Ovary (tissue), 9 donors: ENCODE measurements around the gene NYAP1. TPM values are rescaled to one million over a fixed set of nuclear protein-coding genes. Genes with fewer than 3 reads are reported as not detected.
A peak's percentile ranks its signal among the peaks of the same experiment; 100 is the strongest.
"Not testable (repeated sequence)": the region's sequence is repeated elsewhere in the genome, so short reads cannot be mapped to it uniquely, and the experiment has no call there.

Source experiments
- DNase-seq, 5 donors: peaks; one replicate each; pipeline ENCODE4 v3.0.0-alpha.2; 2019 to 2020
- H3K27ac ChIP-seq, 2 donors: fragments of 200-600 bp; one replicate each; pipeline versions ENCODE4 v1.5.1 to v1.8.0; 2019 to 2022
- H3K27me3 ChIP-seq: fragments of 200-600 bp; one replicate; pipeline ENCODE4 v1.8.0; 2022
- H3K36me3 ChIP-seq: fragments of 200-600 bp; sonication (generic); one replicate; pipeline ENCODE4 v1.5.1; 2019
- H3K4me1 ChIP-seq: one replicate; pipeline ENCODE4 v1.8.1; 2013; ENCODE audit warnings: mild to moderate bottlenecking, moderate library complexity; ENCODE audit not compliant: insufficient read depth
- H3K4me3 ChIP-seq: fragments of 200-600 bp; sonication (generic); one replicate; pipeline ENCODE4 v1.5.1; 2017
- H3K9me3 ChIP-seq, 2 donors: fragments of 200-600 bp in 1 of 2; sonication (generic) in 1 of 2; one replicate each; pipeline versions ENCODE4 v1.5.1 to v1.8.1; 2013 to 2019; ENCODE audit warnings: mild to moderate bottlenecking in 1 of 2, moderate library complexity in 1 of 2
- EP300 ChIP-seq: sonication (generic); formaldehyde crosslinking; IDR thresholded peaks from one replicate; pipeline ENCODE4 v1.6.1; 2017; ENCODE audit warnings: antibody characterized with exemption
- POLR2A ChIP-seq: fragments of 450-650 bp; IDR thresholded peaks from one replicate; pipeline ENCODE4 v1.6.1; 2017; ENCODE audit warnings: antibody characterized with exemption, mild to moderate bottlenecking, moderate library complexity
- WGBS, 3 donors: extraction: QIAGEN DNeasy Blood & Tissue Kit in 1 of 3; methylation state at CpG; one replicate each; pipeline versions ENCODE4 v1.1.5 to v1.1.7; 2013 to 2017; 5-methylcytosine and 5-hydroxymethylcytosine counted together
- intact Hi-C, 4 donors: fragments of 100-400 bp; cut with DNase I; formaldehyde crosslinking; loops; one replicate each; pipeline versions ENCODE4 v1.11.0 to v1.15.1; 2022 to 2023
- polyA plus RNA-seq, 2 donors: library from polyadenylated mRNA; stranded (reverse); fragments of 200-250 nt in 1 of 2; fragments of 350-450 nt in 1 of 2; fragmentation: Illumina TruSeq in 1 of 2; extraction: RNeasy Lipid Tissue Mini Kit (QIAGEN cat#74804) in 1 of 2; gene quantifications; one replicate each; pipeline ENCODE4 v1.2.3, GENCODE V29; 2013 to 2014
- total RNA-seq, 7 donors: library from RNA; depleted of rRNA in 2 of 7; stranded (reverse); fragments of >200 nt in 2 of 7; fragmentation: NEBNext Ultra II Directional in 3 of 7; extraction: Animal tissue kit (Norgen Biotek cat#: 25700) in 3 of 7; gene quantifications; one replicate each; pipeline versions ENCODE4 v1.1.0 to v1.2.4, GENCODE V29; 2016 to 2023
- TF ChIP-seq, protein P1 (sequence below), 3 donors: fragments of 450-650 bp in 2 of 3; fragments of 200-600 bp in 1 of 3; IDR thresholded peaks; one replicate each; pipeline versions ENCODE4 v1.5.1 to v1.8.0; 2016 to 2022; ENCODE audit warnings: antibody characterized with exemption in 3 of 3, mild to moderate bottlenecking in 1 of 3
- donor health status: DM: no; HTN: no; CAD: no; lungs with moderate emphysema.
- donor health status: DM: no; HTN: no; CAD: no.
- donor health status: Bipolar disorder and iron deficiency.
- donor health status: DM: yes; HTN: yes; CAD: no.
- donor health status: DM: no; HTN: no; CAD: no.
- donor health status: DM: yes; HTN: yes; CAD: no.

The NYAP1 gene
- total and polyA plus RNA-seq, 9 donors, result 0.28 to 10.1 (median 6.8) TPM

DNA sequence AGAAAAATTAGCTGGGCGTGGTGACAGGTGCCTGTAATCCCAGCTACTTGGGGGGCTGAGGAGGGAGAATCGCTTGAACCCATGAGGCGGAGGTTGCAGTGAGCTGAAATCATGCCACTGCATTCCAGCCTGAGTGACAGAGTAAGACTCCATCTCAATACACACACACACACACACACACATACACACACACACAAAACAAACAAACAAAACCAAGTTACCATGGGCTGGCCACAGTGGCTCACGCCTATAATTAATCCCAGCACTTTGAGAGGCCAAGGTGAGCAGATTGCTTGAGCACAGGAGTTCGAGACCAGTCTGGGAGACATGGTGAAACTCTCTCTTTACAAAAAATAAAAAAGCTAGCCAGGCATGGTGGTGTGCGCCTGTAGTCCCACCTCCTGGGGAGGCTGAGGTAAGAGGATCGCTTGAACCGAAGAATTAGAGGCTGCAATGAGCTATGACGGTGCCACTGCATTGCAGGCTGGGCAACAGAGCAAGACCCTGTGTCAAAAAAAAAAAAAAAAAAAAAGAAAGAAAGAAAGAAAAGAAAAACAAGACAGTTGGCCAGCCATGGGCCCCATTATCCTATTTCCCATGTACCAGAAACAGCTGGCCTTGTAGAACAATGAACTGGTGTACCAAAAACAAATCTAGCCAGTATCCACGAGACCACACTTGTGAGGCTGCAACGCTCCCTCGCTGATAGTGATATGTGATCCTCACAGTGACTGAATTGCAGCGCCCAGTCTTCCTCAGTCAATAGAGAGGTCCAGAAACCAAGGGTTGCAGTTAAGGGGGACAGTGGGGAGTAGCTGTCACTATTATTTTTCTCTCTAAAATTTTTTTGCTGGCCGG lies 48.7 kb downstream of the NYAP1 start:
- no peak for TF ChIP-seq EP300
- no peaks in the 10 kb centered on the region for H3K36me3 ChIP-seq
- no peaks in the 10 kb centered on the region for H3K27me3 ChIP-seq
- WGBS, 3 donors, result 85 to 90% (median 88%) methylated on average over 14 of the region's 14 CpGs
- H3K4me3 ChIP-seq, result no peak overlapping the region
- intact Hi-C loops, result no loop called here
- no peak overlapping the region for H3K27ac ChIP-seq
- H3K4me1 ChIP-seq, result no peaks in the 10 kb centered on the region
- DNase-seq, result no peak
- H3K9me3 ChIP-seq, result no peaks in the 10 kb centered on the region

DNA sequence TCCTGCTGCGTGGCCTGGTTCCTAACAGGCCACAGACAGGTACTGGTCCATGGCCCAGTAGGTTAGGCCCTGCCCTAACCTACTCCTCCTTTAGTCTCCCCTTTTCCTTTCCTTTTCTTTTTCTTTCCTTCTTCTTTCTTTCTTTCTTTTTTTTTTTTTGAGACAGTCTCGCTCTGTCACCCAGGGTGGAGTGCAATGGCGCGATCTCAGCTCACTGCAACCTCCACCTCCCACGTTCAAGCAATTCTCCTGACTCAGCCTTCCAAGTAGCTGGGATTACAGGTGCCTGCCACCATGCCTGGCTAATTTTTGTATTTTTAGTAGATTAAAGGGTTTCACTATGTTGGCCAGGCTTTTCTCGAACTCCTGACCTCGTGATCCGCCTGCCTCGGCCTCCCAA lies 52.3 kb downstream of the NYAP1 start:
- H3K9me3 ChIP-seq, H3K4me3 ChIP-seq, H3K27ac ChIP-seq, H3K27me3 ChIP-seq, H3K4me1 ChIP-seq, H3K36me3 ChIP-seq, DNase-seq: not testable (repeated sequence)
- intact Hi-C loops, result loop anchor here in 1 of 4 donors (5.0 kb wide), 1 partner anchor 136 kb away; the partner anchor contains the start of gene GNB2
- 90 to 93% (median 91%) methylated on average over 9 of the region's 9 CpGs for WGBS, 3 donors

DNA sequence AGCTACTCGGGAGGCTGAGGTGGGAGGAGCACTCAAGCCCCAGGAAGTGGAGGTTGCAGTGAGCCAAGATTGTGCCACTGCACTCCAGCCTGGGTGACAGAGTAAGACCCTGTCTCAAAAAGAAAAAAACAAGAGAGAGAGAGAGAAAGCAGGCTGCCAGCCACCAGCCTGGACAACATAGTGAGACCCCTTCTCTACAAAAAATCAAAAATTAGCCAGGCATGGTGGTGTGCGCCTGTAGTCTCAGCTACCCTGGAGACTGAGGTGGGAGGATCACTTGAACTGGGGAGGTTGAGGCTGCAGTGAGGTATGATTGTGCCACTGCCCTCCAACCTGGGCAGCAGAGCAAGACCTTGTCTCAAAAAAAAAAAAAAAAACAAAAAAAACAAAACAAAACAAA lies 53.0 kb downstream of the NYAP1 start:
- intact Hi-C loops, result loop anchor here in 1 of 4 donors (5.0 kb wide), 1 partner anchor 136 kb away; the partner anchor contains the start of gene GNB2
- not testable (repeated sequence) for H3K4me3 ChIP-seq, DNase-seq, H3K27me3 ChIP-seq, H3K36me3 ChIP-seq, H3K9me3 ChIP-seq, H3K4me1 ChIP-seq, H3K27ac ChIP-seq
- WGBS, 3 donors, result 79 to 89% (median 84%) methylated on average over 2 of the region's 2 CpGs

DNA sequence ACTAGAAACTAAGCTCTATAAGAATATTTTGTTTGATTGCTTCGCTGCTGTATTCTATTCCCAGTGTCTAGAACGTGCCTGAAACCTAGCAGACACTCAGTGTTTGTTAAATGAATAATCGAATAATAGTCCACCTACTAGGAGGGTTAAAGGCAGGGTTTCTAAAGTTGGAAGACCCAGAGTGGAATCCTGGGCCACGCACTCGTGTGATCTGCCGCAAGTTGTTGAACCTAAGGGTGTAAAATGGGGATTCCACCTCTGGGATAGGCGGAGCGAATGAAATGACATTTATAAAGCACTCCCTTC lies 54.6 kb downstream of the NYAP1 start:
- no peak for DNase-seq
- peak overlapping the region in 1 of 2 donors; percentile 44 for H3K27ac ChIP-seq
- no peaks in the 10 kb centered on the region for H3K27me3 ChIP-seq
- no peaks in the 10 kb centered on the region for H3K9me3 ChIP-seq
- WGBS, 3 donors, result 6 to 12% (median 7%) methylated on average over 8 of the region's 8 CpGs
- H3K4me3 ChIP-seq, result no peak overlapping the region
- intact Hi-C loops, result loop anchor here in 1 of 4 donors (5.0 kb wide), 1 partner anchor 134 kb away; the partner anchor contains the start of gene GNB2
- H3K4me1 ChIP-seq, result peaks cover 7% of the 10 kb centered on the region
- H3K36me3 ChIP-seq, result no peaks in the 10 kb centered on the region
- TF ChIP-seq, protein P1, sequence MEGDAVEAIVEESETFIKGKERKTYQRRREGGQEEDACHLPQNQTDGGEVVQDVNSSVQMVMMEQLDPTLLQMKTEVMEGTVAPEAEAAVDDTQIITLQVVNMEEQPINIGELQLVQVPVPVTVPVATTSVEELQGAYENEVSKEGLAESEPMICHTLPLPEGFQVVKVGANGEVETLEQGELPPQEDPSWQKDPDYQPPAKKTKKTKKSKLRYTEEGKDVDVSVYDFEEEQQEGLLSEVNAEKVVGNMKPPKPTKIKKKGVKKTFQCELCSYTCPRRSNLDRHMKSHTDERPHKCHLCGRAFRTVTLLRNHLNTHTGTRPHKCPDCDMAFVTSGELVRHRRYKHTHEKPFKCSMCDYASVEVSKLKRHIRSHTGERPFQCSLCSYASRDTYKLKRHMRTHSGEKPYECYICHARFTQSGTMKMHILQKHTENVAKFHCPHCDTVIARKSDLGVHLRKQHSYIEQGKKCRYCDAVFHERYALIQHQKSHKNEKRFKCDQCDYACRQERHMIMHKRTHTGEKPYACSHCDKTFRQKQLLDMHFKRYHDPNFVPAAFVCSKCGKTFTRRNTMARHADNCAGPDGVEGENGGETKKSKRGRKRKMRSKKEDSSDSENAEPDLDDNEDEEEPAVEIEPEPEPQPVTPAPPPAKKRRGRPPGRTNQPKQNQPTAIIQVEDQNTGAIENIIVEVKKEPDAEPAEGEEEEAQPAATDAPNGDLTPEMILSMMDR (IDR thresholded peaks at IDR 0.05), result no peak
- TF ChIP-seq EP300, result no peak
- TF ChIP-seq POLR2A, result no peak

DNA sequence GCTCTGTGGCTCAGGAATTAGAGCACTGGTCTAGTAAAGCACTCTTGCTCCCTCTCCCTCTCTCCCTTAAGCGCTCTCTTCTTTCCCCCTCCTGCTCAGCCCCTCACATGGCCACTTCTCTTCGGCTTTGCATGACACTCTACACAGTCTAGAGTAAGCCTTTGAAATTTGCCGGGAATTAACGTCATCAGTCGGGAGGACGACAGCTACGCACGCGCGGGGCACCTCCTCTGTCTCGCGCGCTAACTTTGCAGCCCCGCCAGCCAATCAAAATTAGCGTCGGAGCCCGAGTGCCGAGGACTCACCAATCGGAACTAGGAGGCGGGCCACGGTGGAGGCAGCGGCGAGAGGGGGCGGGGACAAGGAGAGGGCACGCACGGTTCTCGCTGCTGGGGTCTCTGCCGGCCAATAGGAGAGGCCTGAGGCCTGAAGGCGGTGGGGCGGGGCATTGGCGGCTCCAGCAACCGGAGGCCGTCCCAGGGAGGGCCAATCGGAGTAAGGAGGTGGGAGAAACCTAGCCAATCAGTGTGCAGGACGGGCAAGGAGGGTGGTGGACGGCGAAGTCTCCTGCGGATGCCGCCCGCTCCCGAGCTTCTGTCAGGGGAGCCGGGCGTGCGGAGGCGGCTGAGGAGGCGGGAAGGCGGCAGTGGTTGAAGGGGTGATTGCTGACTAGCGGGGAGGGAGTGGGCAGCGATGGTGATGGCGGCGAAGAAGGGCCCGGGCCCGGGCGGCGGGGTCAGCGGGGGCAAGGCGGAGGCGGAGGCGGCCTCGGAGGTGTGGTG lies 55.1 kb downstream of the NYAP1 start, which contains the start of gene AGFG2:
Gene AGFG2, plus strand, starts transcription at position 550 of the 782 bp plus-strand sequence. Its CDS starts 144 bp downstream, at position 694.
- Histone ChIP-seq H3K9me3 (no peaks in the 10 kb centered on the region), H3K4me1 (peaks cover 7% of the 10 kb centered on the region), H3K4me3 (peak within 1 kb of the TSS; percentile 88), H3K36me3 (no peaks in the 10 kb centered on the region), H3K27me3 (no peaks in the 10 kb centered on the region), H3K27ac (peak within 1 kb of the TSS; percentile 42 to 44)
- TF ChIP-seq POLR2A (peak; percentile 82), EP300 (peak; percentile 65)
- TF ChIP-seq, protein P1 (IDR thresholded peaks at IDR 0.05), result no peak
- 0 to 1% (median 1%) methylated on average over 51 to 60 of the region's 60 CpGs for WGBS, 3 donors
- intact Hi-C loops, result loop anchor here in 1 of 4 donors (5.0 kb wide), 1 partner anchor 133 kb away; the partner anchor contains the start of gene GNB2
- DNase-seq, result peak; percentile 100
